Common myeloid progenitor, CD34-positive (primary cell): ENCODE data around the gene REX1BD.

Source experiments
- CTCF ChIA-PET: fragments of 350-600 bp; sonication (Branson Sonifier 250); formaldehyde crosslinking; loops from one replicate; lab custom pipeline; 2021; ENCODE audit warnings: antibody characterized with exemption; lab: Charles Lee
- POLR2A ChIA-PET: fragments of 350-600 bp; sonication (Branson Sonifier 250); formaldehyde crosslinking; loops from one replicate; lab custom pipeline; 2021; ENCODE audit warnings: antibody characterized with exemption; lab: Charles Lee
- DNase-seq, 3 donors: peaks; one replicate each; pipeline versions ENCODE4 v3.0.0 to v3.0.0-alpha.2; 2013
- H3K27ac ChIP-seq, 2 experiments: 1 replicate in 1 of 2; 2 replicates in 1 of 2; pipeline ENCODE4 v1.7.0; 2013; ENCODE audit warnings: inconsistent platforms in 2 of 2, low read length in 2 of 2, mild to moderate bottlenecking in 2 of 2, low read depth in 1 of 2, moderate library complexity in 1 of 2; ENCODE audit not compliant: severe bottlenecking in 2 of 2, insufficient read depth in 1 of 2, poor library complexity in 1 of 2
- H3K27me3 ChIP-seq, 5 experiments: replicated peaks in 2 of 5; 1 replicate in 3 of 5; 2 replicates in 2 of 5; pipeline versions ENCODE4 v1.6.1 to v1.7.0; 2013; ENCODE audit warnings: low read length in 4 of 5, mild to moderate bottlenecking in 2 of 5, moderate library complexity in 2 of 5, inconsistent platforms in 1 of 5; ENCODE audit not compliant: insufficient read depth in 5 of 5, control insufficient read depth in 4 of 5
- H3K36me3 ChIP-seq, 4 experiments: 1 replicate in 2 of 4; 2 replicates in 2 of 4; pipeline versions ENCODE4 v1.6.1 to v1.7.0; 2013; ENCODE audit warnings: low read length in 3 of 4, control low read depth in 1 of 4, mild to moderate bottlenecking in 1 of 4; ENCODE audit not compliant: control insufficient read depth in 4 of 4, insufficient read depth in 4 of 4
- H3K4me1 ChIP-seq, 4 experiments: 1 replicate in 3 of 4; 2 replicates in 1 of 4; pipeline versions ENCODE4 v1.6.1 to v1.7.1; 2013; ENCODE audit warnings: low read length in 3 of 4, mild to moderate bottlenecking in 3 of 4, control low read depth in 1 of 4, inconsistent platforms in 1 of 4, moderate library complexity in 1 of 4; ENCODE audit not compliant: control insufficient read depth in 4 of 4, insufficient read depth in 4 of 4; ENCODE audit errors: control extremely low read depth in 1 of 4
- H3K4me3 ChIP-seq, 7 experiments: 1 replicate in 4 of 7; 2 replicates in 3 of 7; pipeline versions ENCODE4 v1.5.1 to v1.7.0; 2013; ENCODE audit warnings: mild to moderate bottlenecking in 7 of 7, low read length in 6 of 7, moderate library complexity in 6 of 7, inconsistent platforms in 2 of 7, low read depth in 2 of 7, control low read depth in 1 of 7; ENCODE audit not compliant: insufficient read depth in 4 of 7, control insufficient read depth in 1 of 7; ENCODE audit errors: extremely low read depth in 1 of 7
- H3K9me3 ChIP-seq, 5 experiments: 1 replicate in 4 of 5; 2 replicates in 1 of 5; pipeline versions ENCODE4 v1.6.1 to v1.7.1; 2013; ENCODE audit warnings: low read length in 4 of 5, mild to moderate bottlenecking in 2 of 5, inconsistent platforms in 1 of 5, low read depth in 1 of 5, moderate library complexity in 1 of 5; ENCODE audit not compliant: control insufficient read depth in 4 of 5, insufficient read depth in 2 of 5; ENCODE audit errors: control extremely low read depth in 1 of 5
- WGBS: methylation state at CpG from one replicate; pipeline ENCODE4 v1.1.5; 2013; ENCODE audit not compliant: insufficient coverage; 5-methylcytosine and 5-hydroxymethylcytosine counted together

REX1BD gene

GRCh38 chr19:18605196-18605545 lies 16.6 kb downstream of the REX1BD start:
- peaks cover 9 to 88% (median 43%) of the 10 kb centered on the region in 5 experiments for H3K27me3 ChIP-seq
- POLR2A ChIA-PET = no interaction called here
- no peaks in the 10 kb centered on the region for H3K36me3 ChIP-seq
- CTCF ChIA-PET = interaction anchor here (0.6 to 1.2 kb wide), 2 partner anchors 56 to 79 kb away, joined by 3 read pairs; no protein-coding TSS in a partner anchor
- H3K4me1 ChIP-seq = peaks cover 0 to 20% (median 10%) of the 10 kb centered on the region in 4 experiments
- DNase-seq = no peak
- no peak overlapping the region for H3K4me3 ChIP-seq
- no peaks in the 10 kb centered on the region for H3K9me3 ChIP-seq
- WGBS = 6% methylated on average over 16 of the region's 17 CpGs
- no peak overlapping the region for H3K27ac ChIP-seq

- DNase-seq = no peak
- H3K9me3 ChIP-seq = no peaks in the 10 kb centered on the region
- no peak overlapping the region for H3K27ac ChIP-seq
- ChIA-PET POLR2A (no interaction called here), CTCF (interaction anchor here (0.6 kb wide), 1 partner anchor 79 kb away, joined by 3 read pairs; no protein-coding TSS in a partner anchor)
- no peak overlapping the region for H3K4me3 ChIP-seq
- no peaks in the 10 kb centered on the region for H3K36me3 ChIP-seq
- 3% methylated on average over 56 of the region's 65 CpGs for WGBS
- H3K4me1 ChIP-seq = peaks cover 0 to 24% (median 12%) of the 10 kb centered on the region in 4 experiments
- peaks cover 9 to 93% (median 45%) of the 10 kb centered on the region in 5 experiments for H3K27me3 ChIP-seq
Observed at GRCh38 chr19:18605546-18606280, 17.1 kb downstream of the REX1BD start.

- Histone ChIP-seq H3K27ac (no peak within 1 kb of the TSS), H3K9me3 (no peaks in the 10 kb centered on the region), H3K27me3 (peaks cover 9 to 96% (median 50%) of the 10 kb centered on the region in 5 experiments), H3K36me3 (no peaks in the 10 kb centered on the region), H3K4me3 (peak within 1 kb of the TSS in 1 of 7 experiments; percentile 2), H3K4me1 (peaks cover 0 to 31% (median 17%) of the 10 kb centered on the region in 4 experiments)
- WGBS = under 1% methylated on average over 68 of the region's 116 CpGs
- ChIA-PET CTCF (no interaction called here), POLR2A (no interaction called here)
- DNase-seq = no peak
Observed at GRCh38 chr19:18606281-18607225, 18.0 kb downstream of the REX1BD start, which contains the start of gene CRLF1. CRLF1 (minus strand) TSS chr19:18606799; CDS start chr19:18606656, 143 bp downstream.

- Histone ChIP-seq H3K27me3 (peaks cover 9 to 96% (median 57%) of the 10 kb centered on the region in 5 experiments), H3K27ac (no peak overlapping the region), H3K4me1 (peaks cover 0 to 40% (median 25%) of the 10 kb centered on the region in 4 experiments), H3K9me3 (no peaks in the 10 kb centered on the region), H3K4me3 (peak overlapping the region in 1 of 7 experiments; percentile 2), H3K36me3 (no peaks in the 10 kb centered on the region)
- DNase-seq = no peak
- ChIA-PET CTCF (no interaction called here), POLR2A (no interaction called here)
- WGBS = 2% methylated on average over 43 of the region's 68 CpGs
Observed at GRCh38 chr19:18607226-18608101, 18.9 kb downstream of the REX1BD start.

GRCh38 chr19:18608102-18608804 lies 19.7 kb downstream of the REX1BD start:
- Histone ChIP-seq H3K4me3 (no peak overlapping the region), H3K4me1 (peaks cover 0 to 48% (median 32%) of the 10 kb centered on the region in 4 experiments), H3K36me3 (no peaks in the 10 kb centered on the region), H3K27ac (no peak overlapping the region), H3K9me3 (no peaks in the 10 kb centered on the region), H3K27me3 (peaks cover 9 to 96% (median 52%) of the 10 kb centered on the region in 5 experiments)
- CTCF ChIA-PET = no interaction called here
- DNase-seq = no peak
- WGBS = 14% methylated on average over 5 of the region's 5 CpGs
- POLR2A ChIA-PET = no interaction called here
